HUES6 (cell line): ENCODE results near the gene NLK.

Source experiments
- H3K27ac ChIP-seq: 2 replicates; pipeline ENCODE4 v1.7.0; 2013; ENCODE audit warnings: low read depth, mild to moderate bottlenecking, low read length, inconsistent platforms
- H3K27me3 ChIP-seq: 2 replicates; pipeline ENCODE4 v1.6.1; 2013; ENCODE audit warnings: low read length; ENCODE audit not compliant: control insufficient read depth, insufficient read depth
- H3K36me3 ChIP-seq: 2 replicates; pipeline ENCODE4 v1.6.1; 2013; ENCODE audit warnings: low read length; ENCODE audit not compliant: control insufficient read depth, insufficient read depth
- H3K4me1 ChIP-seq: 2 replicates; pipeline ENCODE4 v1.6.1; 2013; ENCODE audit warnings: low read length; ENCODE audit not compliant: control insufficient read depth, insufficient read depth
- H3K4me3 ChIP-seq: 2 replicates; pipeline ENCODE4 v1.5.1; 2013; ENCODE audit warnings: low read depth, low read length
- H3K9ac ChIP-seq: one replicate; pipeline ENCODE4 v1.6.1; 2013; ENCODE audit warnings: mild to moderate bottlenecking, low read length
- H3K9me3 ChIP-seq: 2 replicates; pipeline ENCODE4 v1.6.1; 2013; ENCODE audit warnings: low read depth, low read length; ENCODE audit not compliant: control insufficient read depth, insufficient read depth

NLK gene

DNA sequence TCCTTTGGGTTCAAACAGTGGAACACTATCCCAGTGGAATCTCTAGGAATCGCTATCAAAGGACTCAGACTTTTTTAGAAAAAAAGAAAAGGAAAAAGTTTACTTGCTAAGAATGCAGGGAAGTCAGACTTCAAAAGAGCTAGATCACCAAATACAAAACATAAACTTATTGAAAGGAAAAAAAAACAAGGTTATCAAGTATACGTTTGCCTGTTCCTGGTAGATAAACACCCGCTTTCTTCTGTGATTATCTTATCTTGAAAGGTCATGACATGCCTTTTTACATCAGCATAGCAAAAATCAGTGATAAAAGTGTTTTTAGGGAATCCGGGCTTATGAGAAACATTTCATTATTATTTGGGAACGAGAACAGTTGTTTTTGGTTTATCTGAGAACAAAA is 147.2 kb downstream of the NLK start:
- Histone ChIP-seq H3K9me3 (peaks cover 7% of the 10 kb centered on the region; the same call in 1 of the 2 replicates), H3K27ac (no peak overlapping the region), H3K4me3 (no peak overlapping the region), H3K27me3 (no peaks in the 10 kb centered on the region), H3K4me1 (no peaks in the 10 kb centered on the region), H3K9ac (no peak overlapping the region), H3K36me3 (peaks cover 56% of the 10 kb centered on the region)

DNA sequence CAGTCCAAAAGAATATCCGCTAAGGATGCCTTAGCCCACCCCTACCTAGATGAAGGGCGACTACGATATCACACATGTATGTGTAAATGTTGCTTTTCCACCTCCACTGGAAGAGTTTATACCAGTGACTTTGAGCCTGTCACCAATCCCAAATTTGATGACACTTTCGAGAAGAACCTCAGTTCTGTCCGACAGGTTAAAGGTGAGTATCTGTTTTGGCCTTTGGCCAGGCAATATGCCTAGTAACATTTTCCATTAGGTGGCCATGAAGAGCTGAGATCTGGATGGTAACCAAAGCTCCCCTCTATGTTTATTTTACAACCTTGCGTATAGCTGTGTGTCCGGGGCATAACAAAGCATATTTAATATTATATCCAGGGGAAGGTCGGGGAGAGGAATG is 148.5 kb downstream of the NLK start:
- no peak overlapping the region for H3K9ac ChIP-seq
- no peak overlapping the region for H3K4me3 ChIP-seq
- H3K27ac ChIP-seq = no peak overlapping the region
- no peaks in the 10 kb centered on the region for H3K4me1 ChIP-seq
- H3K27me3 ChIP-seq = no peaks in the 10 kb centered on the region
- H3K9me3 ChIP-seq = 0 out of 2 replicates have a peak, but pooled peaks cover 4% of the 10 kb centered on the region
- H3K36me3 ChIP-seq = peaks cover 54% of the 10 kb centered on the region

GRCh38 chr17:28193241-28193640 is 150.8 kb downstream of the NLK start:
- Histone ChIP-seq H3K36me3 (peaks cover 53% of the 10 kb centered on the region), H3K27ac (no peak overlapping the region), H3K9me3 (no peaks in the 10 kb centered on the region), H3K4me1 (no peaks in the 10 kb centered on the region), H3K27me3 (no peaks in the 10 kb centered on the region), H3K9ac (no peak overlapping the region), H3K4me3 (no peak overlapping the region)

- H3K27me3 ChIP-seq = no peaks in the 10 kb centered on the region
- no peaks in the 10 kb centered on the region for H3K4me1 ChIP-seq
- no peak overlapping the region for H3K27ac ChIP-seq
- peaks cover 46% of the 10 kb centered on the region for H3K36me3 ChIP-seq
- H3K9me3 ChIP-seq = no peaks in the 10 kb centered on the region
- H3K9ac ChIP-seq = no peak overlapping the region
- no peak overlapping the region for H3K4me3 ChIP-seq
These were observed 151.9 kb downstream of the NLK start for GRCh38 chr17:28194382-28194781.

- Histone ChIP-seq H3K27me3 (no peaks in the 10 kb centered on the region), H3K9me3 (no peaks in the 10 kb centered on the region), H3K9ac (no peak overlapping the region), H3K27ac (no peak overlapping the region), H3K4me3 (no peak overlapping the region), H3K36me3 (peaks cover 38% of the 10 kb centered on the region), H3K4me1 (no peaks in the 10 kb centered on the region)
These were observed 154.2 kb downstream of the NLK start for GRCh38 chr17:28196636-28197035.

DNA sequence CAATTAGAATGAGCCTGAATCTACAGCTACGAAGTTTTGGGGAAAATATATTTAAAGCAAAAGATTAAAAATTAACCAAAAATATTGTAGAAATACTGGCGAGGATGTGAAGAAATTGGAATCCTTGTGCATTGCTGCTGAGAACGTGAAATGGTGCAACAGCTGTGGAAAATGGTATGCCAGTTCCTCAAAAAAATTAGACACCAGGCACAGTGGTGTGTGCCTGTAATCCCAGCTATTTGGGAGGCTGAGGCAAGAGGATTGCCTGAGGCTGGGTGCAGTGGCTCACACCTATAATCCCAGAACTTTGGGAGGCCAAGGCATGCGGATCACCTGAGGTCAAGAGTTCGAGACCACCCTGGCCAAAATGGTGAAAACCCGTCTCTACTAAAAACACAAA is 156.6 kb downstream of the NLK start:
- Histone ChIP-seq H3K36me3 (peaks cover 21% of the 10 kb centered on the region), H3K9me3 (no peaks in the 10 kb centered on the region), H3K4me1 (no peaks in the 10 kb centered on the region), H3K27me3 (no peaks in the 10 kb centered on the region), H3K9ac (no peak overlapping the region), H3K4me3 (no peak overlapping the region), H3K27ac (no peak overlapping the region)

DNA sequence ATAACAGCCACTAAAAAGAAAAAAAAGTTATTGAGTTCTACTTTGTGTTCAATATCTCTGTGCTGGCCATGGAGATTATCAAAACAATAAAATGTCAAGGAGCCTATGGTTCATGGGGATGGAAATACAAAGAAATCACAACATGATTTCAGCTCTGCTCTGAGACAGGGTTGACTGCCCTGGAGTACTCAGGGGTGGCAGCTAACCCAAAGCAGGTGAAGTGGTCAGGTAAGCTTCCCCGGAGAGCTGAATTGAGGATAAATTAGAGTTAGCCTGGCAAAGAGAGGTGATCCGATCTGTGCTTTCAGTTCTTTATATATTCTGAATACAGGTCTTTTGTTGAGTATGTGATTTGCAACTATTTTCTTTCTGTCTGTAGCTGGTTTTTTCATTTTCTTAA is 157.3 kb downstream of the NLK start:
- H3K9me3 ChIP-seq = no peaks in the 10 kb centered on the region
- H3K9ac ChIP-seq = no peak overlapping the region
- no peaks in the 10 kb centered on the region for H3K27me3 ChIP-seq
- no peaks in the 10 kb centered on the region for H3K4me1 ChIP-seq
- H3K27ac ChIP-seq = no peak overlapping the region
- H3K36me3 ChIP-seq = peaks cover 15% of the 10 kb centered on the region
- no peak overlapping the region for H3K4me3 ChIP-seq

DNA sequence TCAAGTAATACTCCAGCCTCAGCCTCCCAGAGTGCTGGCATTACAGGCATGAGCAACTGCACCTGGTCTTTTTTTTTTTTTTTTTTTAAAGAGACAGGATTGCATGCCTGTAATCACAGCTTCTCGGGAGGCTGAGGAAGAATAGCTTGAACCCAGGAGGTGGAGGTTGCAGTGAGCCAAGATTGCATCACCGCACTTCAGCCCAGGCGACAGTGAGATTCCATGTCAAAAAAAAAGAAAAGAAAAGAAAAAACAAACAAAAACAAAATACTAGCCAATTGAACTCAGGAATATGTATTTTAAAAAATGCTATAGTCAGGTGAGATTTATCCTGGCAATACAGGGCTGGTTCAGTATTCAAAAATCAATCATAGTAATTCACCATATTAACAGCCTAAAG is 158.8 kb downstream of the NLK start:
- Histone ChIP-seq H3K9ac (no peak overlapping the region), H3K27ac (no peak overlapping the region), H3K4me1 (no peaks in the 10 kb centered on the region), H3K27me3 (no peaks in the 10 kb centered on the region), H3K4me3 (no peak overlapping the region), H3K36me3 (peaks cover 4% of the 10 kb centered on the region; the same call in 1 of the 2 replicates), H3K9me3 (no peaks in the 10 kb centered on the region)

DNA sequence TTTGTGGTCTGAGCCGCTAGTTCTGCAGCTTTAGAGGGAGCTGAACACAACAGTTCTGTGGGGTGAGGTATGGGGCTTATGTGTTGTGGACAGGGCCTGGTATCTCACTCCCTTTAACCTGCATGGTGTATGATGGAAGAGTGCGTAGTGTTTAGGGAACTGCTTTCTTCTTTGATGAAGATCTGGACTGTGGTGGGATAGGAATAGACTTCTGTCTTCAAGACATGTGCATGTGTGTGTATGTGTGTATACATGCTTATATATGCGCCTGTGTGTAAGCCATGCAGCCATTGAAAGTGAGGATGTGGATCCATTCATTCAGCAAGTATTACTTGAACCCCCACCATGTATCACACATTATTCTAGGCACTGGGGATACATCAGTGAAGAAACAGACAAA is 161.8 kb downstream of the NLK start:
- Histone ChIP-seq H3K36me3 (no peaks in the 10 kb centered on the region), H3K9me3 (no peaks in the 10 kb centered on the region), H3K27me3 (no peaks in the 10 kb centered on the region), H3K4me3 (no peak overlapping the region), H3K4me1 (no peaks in the 10 kb centered on the region), H3K9ac (no peak overlapping the region), H3K27ac (no peak overlapping the region)

- Histone ChIP-seq H3K9me3 (no peaks in the 10 kb centered on the region), H3K36me3 (no peaks in the 10 kb centered on the region), H3K4me1 (no peaks in the 10 kb centered on the region), H3K27ac (no peak overlapping the region), H3K4me3 (no peak overlapping the region), H3K9ac (no peak overlapping the region), H3K27me3 (no peaks in the 10 kb centered on the region)
These were observed 162.3 kb downstream of the NLK start for GRCh38 chr17:28204751-28205150.

- peaks cover 4% of the 10 kb centered on the region; the same call in 1 of the 2 replicates for H3K9me3 ChIP-seq
- H3K36me3 ChIP-seq = no peaks in the 10 kb centered on the region
- no peaks in the 10 kb centered on the region for H3K4me1 ChIP-seq
- H3K9ac ChIP-seq = no peak overlapping the region
- no peak overlapping the region for H3K4me3 ChIP-seq
- H3K27ac ChIP-seq = no peak overlapping the region
- no peaks in the 10 kb centered on the region for H3K27me3 ChIP-seq
These were observed 163.8 kb downstream of the NLK start for GRCh38 chr17:28206292-28206691.

DNA sequence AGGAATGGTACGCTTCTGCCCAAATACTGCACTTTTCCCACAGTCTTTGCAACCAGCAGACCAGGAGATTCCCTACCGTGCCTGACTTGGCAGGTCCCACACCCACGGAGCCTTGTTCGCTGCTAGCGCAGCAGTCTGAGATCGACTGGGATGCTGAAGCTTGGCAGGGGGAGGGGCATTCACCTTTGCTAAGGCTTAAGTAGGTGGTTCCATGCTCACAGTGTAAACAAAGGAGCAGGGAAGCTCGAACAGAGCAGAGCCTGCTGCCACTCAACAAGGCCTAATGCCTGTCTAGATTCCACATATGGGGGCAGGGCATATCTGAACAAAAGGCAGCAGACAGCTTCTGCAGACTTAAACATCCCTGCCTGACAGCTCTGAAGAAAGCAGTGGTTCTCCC is 169.3 kb downstream of the NLK start:
- no peak overlapping the region for H3K4me3 ChIP-seq
- H3K27ac ChIP-seq = no peak overlapping the region
- no peaks in the 10 kb centered on the region for H3K27me3 ChIP-seq
- no peaks in the 10 kb centered on the region for H3K36me3 ChIP-seq
- no peaks in the 10 kb centered on the region for H3K4me1 ChIP-seq
- peaks cover 11% of the 10 kb centered on the region; the same call in 1 of the 2 replicates for H3K9me3 ChIP-seq
- no peak overlapping the region for H3K9ac ChIP-seq
